NK-92 (cell line): ENCODE measurements around the gene GGA1.

ENCODE experiments used
- DNase-seq: peaks from one replicate; lab custom pipeline; 2025; ENCODE audit not compliant: unreplicated experiment; lab: John Stamatoyannopoulos, UW

The GGA1 gene, protein sequence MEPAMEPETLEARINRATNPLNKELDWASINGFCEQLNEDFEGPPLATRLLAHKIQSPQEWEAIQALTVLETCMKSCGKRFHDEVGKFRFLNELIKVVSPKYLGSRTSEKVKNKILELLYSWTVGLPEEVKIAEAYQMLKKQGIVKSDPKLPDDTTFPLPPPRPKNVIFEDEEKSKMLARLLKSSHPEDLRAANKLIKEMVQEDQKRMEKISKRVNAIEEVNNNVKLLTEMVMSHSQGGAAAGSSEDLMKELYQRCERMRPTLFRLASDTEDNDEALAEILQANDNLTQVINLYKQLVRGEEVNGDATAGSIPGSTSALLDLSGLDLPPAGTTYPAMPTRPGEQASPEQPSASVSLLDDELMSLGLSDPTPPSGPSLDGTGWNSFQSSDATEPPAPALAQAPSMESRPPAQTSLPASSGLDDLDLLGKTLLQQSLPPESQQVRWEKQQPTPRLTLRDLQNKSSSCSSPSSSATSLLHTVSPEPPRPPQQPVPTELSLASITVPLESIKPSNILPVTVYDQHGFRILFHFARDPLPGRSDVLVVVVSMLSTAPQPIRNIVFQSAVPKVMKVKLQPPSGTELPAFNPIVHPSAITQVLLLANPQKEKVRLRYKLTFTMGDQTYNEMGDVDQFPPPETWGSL

DNA sequence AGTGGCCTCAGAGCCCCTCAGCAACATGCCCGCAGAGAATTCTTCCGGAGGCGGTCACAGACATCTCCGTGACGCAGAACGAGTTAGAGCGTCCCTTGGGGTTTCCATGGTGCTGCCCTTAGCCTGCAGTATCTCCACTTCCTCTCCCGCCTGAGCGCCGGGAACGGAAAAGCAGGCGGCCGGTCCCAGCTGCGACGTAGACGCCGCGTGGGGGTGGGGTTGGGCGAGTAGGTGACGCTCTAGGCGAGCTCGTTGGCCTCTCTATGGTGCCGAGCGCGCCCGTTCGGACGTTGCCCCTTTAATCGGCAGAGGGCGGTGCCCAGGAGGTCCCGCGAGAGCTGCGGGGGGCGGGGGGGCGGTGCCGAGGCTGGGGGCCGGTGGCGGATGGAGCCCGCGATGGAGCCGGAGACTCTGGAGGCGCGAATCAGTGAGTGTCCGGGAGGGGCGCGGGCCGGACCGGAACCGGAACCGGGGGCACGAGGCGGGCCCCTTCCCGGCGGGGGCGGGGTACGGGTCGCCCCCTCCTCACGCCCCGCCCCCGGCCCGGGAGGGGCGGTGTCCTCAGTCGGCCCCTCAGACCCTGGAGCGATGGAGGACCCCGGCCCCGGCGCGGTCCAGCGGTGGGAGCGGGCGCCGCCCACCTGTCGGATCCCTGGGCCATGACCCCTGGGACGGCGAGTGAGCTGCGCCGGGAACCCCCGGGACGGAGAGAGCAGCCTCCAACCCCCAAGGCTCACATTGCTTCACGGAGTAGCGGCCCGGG lies at the start of gene GGA1:
Gene GGA1 (plus strand): TSS at position 358 of the 763 bp plus-strand sequence. CDS start 27 bp downstream, at position 385.
- peak; percentile 83 for DNase-seq

DNA sequence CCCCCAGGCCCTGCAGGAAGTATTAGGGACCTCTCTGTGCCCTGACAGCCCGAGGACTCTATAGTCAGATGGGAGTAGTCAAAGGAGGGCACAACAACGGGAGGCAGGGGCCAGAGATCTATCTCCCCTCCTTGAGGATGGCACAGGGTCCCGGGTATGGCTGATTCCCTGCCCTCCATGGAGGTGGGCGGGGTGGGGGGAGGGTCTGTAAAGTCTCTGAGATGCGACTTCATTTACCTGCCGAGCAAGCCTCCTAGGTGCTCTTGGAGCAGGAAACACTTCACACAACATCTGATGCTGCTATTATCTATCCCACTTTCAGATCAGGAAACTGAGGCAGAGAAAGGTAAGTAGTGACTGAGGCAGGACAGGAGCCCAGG lies 49.1 kb upstream of the GGA1 start:
- DNase-seq, result no peak

DNA sequence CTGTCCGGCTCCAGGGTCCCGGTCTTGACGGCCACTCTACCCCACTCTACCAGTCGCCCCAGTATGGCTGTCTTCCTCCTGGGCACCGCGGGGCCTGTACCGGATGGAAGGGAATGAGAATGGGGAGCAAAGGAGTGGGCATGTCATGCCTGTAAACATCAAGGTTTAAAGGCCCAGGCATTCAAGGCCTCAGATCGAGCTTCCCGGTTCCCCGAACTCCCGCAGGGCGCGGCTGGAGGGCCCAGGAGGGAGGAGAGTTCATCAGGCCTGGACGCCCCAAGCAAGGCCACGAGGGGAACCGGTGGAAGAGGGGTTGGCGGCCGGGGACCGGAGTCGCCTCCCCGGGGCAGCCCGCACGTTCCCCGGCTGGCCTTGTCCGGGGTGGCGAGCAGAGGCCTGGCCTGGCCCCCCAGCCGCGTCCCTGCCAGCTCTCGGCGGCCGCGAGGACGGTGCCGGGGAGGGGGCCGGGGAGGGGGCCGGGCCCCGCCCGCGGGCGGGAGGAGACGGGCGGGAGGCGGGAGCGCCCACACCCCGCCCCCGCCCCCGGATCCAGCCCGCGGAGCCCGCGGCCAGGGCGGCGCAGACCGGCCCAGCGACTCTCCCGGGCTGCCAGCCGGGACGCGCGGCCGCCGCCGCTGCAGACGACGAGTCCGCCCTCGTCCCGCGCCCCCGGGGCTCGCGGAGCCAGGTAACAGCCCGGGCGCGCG lies 48.6 kb upstream of the GGA1 start, which contains the start of gene CDC42EP1:
Gene CDC42EP1 (plus strand): TSS at position 580 of the 707 bp plus-strand sequence. CDS start 5,870 bp downstream, outside the sequence.
- DNase-seq, result no peak

DNA sequence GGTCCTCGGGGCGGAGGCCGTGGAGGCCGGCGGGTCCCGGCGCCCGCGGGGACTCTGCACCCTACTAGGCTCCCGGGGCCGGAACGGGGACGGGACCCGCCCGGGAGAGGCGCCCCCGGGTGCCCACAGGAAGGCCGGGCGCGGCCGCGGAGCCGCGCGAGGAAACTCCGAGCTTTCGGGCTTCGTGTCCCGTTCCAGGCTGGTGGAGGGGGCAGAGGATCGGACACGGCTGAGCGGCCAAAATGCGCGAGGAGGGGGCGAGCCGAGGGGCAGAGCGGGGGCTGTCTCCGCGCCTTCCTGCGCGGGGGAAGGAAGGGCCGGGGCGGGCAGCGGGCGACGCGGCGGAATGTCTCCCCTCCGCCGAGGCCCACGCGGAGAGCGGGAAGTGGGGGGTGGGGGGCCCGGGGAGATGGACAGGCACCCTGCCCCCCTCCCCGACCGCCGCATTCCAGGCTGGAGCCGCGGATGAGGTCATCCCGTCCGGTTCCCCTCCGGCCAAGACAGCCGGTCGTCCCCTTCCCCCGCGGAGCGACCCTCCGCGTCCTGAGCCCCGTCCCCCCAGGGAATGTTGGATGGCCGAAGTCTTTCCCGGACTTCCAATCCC lies 47.9 kb upstream of the GGA1 start:
- no peak for DNase-seq

DNA sequence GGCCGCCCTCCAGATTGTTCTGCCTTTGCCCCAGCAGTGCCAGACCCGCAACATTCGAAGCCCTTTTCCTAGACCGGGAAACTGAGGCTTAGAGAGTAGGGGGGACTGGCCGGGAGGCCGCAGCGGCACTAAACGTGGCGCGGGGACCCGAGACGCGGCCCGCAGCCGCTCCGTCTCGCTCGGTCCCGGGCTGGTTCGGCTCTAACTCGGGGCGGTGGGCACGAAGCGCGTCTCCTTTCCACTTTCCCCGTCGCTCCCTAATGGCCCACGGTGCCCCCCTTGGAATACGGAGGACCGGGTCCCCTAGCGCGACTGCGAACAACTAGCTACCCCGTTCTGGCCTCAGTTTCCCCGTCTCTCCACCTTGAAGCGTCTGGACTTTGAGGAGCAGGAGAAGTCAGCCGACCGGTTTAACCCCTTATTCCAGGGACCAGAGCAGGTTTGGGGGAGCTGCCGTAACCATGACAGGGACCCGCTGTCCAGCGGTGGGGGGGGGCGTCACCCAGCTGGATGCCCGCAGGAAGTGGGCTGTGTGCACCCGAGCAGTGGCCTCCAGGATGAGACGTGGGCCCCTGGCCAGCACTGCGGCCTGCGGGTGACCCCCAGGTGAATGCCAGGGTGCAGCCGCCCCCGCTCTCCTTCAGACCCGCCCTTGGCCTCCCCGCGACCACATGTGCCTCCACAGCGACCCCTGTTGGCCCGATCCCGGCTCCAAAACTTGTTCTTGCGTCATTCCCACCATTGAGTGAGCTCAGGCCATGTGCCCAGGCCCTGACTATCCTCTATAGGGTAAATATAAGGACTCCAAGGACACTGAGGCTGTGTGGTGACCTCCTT lies 47.2 kb upstream of the GGA1 start:
- DNase-seq, result no peak

DNA sequence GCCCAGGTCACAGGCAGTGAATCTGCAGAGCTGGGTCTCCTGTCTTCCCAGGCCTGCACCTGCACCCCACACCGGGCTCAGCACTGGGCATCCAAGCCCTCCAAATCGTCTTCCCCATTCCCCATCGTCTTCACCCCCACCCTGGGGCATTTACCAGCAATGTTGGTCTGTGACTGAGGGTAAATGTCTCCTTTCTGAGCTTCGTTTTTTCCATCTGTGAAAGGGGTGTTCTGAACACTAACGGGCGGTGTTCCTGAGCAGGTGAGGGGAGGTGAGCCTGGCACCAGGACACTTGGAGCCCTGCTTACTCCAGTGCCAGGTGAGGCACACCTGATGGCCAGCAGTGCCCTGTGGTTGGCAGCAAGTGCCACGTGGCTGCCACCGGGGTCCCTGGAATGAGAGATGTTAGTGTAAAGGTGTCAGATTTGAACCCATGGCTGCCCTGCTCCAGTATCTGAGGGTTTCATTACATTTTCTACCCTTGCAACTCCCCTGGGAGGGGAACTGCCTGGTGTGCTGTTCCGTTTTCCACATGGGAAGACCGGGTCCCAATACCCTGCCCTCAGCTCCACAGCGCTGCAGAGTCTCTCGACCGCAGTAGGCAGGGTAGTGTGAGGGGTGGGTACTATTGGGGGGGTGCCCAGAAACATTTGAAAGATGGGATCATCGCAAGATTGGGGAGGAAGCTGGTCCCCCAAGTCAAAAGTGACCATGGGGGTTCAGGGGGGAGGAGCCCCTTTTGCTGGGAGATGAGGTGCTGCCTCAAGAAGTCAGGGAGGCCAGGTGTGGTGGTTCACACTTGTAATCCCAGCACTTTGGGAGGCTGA lies 46.4 kb upstream of the GGA1 start:
- DNase-seq, result no peak

DNA sequence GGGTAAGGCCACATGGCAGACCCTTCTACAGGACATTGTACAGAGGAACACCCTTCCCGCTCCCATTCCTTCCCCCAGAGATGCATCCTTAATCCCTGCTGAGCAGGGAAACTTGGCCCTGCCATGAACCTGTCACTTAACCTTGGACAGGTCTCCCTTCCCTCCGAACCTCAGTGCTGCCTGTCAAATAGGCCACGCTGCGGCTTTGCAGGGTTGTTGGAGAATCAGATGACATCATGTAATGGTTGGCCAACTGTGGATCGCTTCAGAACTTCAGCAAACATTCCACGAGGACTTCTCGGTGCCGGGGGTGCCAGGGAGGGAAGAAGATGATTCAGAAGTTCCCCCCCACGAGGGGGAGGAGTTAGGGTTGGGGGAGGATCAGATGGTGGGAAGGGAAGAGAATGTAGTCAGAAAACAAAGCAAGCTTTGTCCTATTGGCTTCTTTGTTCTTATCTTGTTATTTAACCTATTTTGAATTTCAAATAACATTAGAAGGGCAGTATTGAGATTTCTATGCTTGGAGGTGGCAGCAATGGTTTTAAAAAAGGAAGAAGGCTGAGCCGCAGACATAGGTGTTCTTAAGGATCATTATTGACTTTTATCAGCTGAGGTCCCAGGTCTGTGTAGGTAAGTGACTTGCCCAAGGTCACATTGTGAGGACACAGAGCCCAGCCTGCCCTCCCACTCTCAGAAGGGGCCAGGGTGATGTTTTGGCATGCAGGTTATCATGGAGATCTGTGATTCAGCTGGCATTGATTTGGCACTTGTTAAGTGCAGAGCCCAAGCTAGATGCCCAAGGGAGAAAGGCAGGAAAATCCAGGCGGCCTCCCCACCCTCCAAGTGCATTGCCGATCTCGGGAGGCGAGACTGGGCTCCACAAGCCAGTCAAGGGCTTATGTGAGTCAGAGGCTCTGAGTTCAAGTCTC lies 45.2 kb upstream of the GGA1 start:
- no peak for DNase-seq

DNA sequence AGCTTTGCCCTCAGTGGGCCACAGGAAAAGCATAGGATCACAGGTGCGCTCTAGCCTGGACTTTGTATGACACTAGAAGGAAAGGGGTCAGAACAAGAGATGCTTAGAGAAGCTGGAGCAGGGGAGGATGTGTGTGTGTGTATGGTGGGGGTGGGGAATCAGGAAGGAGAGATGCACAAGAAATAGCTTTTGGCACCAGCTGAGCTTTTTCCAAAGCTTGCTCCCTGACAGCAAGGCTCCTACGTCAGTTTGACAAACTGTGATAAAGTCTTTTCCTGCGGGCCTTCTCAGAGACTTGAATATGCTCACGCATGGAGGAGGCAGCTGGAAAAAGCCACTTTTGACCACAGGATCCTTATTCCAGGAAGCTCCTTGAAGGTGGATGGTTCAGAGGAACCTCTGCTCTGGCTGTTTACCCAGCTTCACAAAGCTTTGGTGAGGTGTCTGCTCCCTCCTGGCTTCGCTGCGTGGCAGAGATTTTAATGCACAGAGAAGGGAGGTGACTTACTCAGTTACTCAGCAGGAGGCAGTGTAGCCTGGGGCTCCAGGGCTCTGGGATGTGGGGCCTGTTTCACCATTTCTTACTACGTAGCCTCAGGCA lies 44.4 kb upstream of the GGA1 start:
- no peak for DNase-seq

DNA sequence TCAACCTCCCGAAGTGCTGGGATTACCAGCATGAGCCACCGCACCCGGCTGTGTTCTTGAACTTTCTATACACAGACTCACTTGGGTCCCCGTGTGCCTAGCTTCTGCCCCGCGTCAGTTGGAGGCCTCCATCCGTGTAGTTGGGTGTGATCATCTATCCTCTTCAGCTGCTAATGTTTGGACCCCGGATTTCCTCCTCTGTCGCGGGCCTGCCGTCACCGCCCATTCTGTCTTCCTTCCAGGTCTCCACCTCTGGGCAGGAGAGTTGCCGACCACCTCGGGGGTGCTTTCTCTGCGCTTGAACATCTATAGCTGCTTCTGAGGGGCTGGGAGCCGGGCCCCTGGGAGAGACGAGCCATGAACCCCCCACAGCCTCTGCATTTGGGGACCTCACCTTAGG lies 42.8 kb upstream of the GGA1 start:
- DNase-seq, result no peak

DNA sequence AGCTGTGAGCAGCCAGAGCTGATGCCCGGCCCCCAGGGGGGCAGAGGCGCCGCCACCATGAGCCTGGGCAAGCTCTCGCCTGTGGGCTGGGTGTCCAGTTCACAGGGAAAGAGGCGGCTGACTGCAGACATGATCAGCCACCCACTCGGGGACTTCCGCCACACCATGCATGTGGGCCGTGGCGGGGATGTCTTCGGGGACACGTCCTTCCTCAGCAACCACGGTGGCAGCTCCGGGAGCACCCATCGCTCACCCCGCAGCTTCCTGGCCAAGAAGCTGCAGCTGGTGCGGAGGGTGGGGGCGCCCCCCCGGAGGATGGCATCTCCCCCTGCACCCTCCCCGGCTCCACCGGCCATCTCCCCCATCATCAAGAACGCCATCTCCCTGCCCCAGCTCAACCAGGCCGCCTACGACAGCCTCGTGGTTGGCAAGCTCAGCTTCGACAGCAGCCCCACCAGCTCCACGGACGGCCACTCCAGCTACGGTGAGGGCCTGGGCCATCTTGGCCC lies 42.3 kb upstream of the GGA1 start:
- no peak for DNase-seq

DNA sequence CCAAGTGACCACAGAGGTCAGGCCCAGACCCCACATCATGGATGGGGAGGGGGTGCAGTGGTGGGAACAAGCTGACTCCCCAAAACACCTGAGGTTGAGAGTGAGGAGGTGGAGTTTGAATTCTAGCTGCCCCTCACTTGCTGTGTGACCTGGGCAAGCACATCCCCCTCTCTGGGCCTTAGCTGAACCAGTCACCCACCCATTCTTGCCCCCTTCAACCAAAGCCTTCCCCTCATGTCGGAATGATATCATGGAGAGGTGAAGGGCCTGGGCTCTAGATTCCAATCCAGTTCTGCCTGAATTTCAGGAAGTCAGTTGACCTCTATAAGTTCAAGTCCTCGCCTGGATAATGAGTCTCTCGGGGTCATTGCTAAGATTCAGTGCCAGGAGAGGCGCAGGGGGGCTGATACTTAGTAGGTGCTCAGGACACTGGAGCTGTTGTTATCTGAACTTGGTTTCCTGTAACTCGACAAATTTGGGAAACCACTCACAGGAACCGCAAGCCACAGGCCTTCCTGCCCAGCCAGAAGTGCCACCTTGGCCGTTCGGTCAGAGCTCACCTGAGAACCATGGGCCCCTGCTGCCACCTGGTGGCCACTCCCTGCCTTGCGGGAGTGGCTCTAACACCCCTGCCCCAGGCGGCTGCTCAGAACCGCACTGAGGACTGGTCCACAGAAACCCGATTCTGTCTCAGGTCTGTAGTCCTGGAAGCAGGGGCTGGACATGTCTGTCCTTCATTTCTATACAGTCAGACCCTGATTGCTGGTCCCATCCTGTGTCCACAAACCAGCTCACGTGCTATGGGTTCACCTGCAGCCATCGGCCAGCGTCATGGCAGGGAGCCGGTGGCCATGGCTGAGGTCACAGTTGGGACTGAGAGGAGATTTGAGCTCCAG lies 41.5 kb upstream of the GGA1 start:
- peak; percentile 28 for DNase-seq

DNA sequence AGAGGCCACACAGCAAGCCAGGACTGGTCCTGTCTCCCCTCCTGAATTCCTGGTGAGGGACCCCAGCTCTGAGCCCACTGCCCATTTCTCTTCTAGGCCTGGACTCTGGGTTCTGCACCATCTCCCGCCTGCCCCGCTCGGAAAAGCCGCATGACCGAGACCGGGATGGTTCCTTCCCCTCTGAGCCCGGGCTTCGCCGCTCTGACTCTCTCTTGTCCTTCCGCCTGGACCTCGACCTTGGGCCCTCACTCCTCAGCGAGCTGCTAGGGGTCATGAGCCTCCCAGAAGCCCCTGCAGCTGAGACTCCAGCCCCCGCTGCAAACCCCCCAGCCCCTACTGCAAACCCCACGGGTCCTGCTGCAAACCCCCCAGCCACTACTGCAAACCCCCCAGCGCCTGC lies 40.6 kb upstream of the GGA1 start:
- DNase-seq, result no peak

DNA sequence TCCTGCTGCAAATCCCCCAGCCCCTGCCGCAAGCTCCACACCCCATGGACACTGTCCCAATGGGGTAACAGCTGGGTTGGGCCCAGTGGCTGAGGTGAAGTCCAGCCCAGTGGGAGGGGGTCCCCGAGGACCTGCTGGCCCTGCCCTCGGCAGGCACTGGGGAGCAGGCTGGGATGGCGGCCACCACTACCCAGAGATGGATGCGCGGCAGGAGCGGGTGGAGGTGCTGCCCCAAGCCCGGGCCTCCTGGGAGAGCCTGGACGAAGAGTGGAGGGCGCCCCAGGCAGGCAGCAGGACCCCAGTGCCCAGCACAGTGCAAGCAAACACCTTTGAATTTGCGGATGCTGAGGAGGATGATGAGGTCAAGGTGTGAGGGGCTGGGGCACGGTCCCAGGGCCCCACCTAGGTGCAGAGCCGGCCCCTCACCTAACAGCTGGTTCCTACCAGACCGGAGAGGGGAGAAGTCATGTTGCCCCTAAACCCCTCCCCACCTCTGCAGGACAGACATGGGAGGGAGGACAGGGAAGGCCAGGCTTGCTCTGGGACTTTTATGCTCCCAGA lies 40.1 kb upstream of the GGA1 start:
- DNase-seq, result no peak

DNA sequence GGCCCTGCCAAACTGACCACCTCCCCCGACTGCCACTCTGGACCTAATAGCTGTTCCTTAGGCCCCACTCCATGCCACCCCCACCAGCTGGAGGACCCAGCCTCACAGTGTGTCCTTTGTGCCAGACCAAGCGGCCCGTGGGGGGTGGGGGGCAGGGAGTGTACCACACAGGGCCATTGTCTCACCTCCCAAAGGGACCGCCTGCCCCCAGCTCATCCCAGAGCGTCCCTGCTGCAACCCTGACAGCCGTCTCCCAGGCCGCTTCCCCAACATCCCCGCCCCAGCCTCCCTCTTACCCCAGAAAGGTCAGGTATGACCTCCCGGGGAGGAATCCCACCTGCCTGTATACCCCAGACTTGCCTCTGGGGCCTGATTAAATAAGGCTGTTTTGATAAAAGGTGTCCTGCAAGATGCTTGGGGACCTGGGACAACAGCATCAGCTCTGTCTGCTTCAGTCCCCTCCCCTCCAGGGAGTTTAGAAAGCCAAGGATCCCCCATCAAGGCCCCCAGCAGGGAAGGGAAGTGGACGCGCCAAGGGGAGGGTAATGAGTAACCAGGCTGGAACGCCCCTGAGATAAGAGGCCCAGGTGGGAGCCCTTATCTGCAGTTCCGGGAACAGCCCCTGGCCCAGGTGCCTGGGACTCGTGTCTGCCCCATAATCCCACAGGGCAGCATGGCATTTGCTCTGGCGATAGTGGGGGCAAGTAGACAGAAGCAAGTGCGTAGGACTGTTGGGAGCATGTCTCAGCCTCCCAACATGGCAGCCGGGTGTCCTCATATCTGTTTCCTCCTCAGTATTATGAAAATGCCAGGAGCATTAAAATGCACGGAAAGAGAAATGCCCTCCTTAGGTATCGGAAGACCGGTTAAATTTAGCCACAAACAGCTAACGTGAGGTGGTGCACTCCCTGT lies 39.4 kb upstream of the GGA1 start:
- no peak for DNase-seq
